Kasumi-1 (cell line): Measurements from ENCODE around the gene DNAH8.

Experiments
- DNase-seq, 2 experiments: peaks; one replicate each; lab custom pipeline; 2025; lab: John Stamatoyannopoulos, UW

DNAH8 gene

GRCh38 chr6:38974389-38975151, 259.5 kb downstream of the DNAH8 start:
- DNase-seq = no peak

- no peak for DNase-seq
Observed at GRCh38 chr6:38975621-38976049, 260.5 kb downstream of the DNAH8 start.

- no peak for DNase-seq
Observed at GRCh38 chr6:38976051-38976450, 260.9 kb downstream of the DNAH8 start.

GRCh38 chr6:38976801-38977500, 261.8 kb downstream of the DNAH8 start:
- no peak for DNase-seq

GRCh38 chr6:38978139-38978704, 263.1 kb downstream of the DNAH8 start:
- DNase-seq = no peak

GRCh38 chr6:38982470-38982869, 267.4 kb downstream of the DNAH8 start:
- no peak for DNase-seq

- DNase-seq = no peak
Observed at GRCh38 chr6:38984723-38985122, 269.6 kb downstream of the DNAH8 start.

GRCh38 chr6:38985839-38986238, 270.7 kb downstream of the DNAH8 start:
- no peak for DNase-seq

GRCh38 chr6:38987503-38987902, 272.4 kb downstream of the DNAH8 start:
- no peak for DNase-seq

- DNase-seq = no peak
Observed at GRCh38 chr6:38988736-38989449, 273.8 kb downstream of the DNAH8 start.

- no peak for DNase-seq
Observed at GRCh38 chr6:38990475-38990874, 275.4 kb downstream of the DNAH8 start.

- no peak for DNase-seq
Observed at GRCh38 chr6:38996676-38997075, 281.6 kb downstream of the DNAH8 start.

GRCh38 chr6:38997128-38997761, 282.1 kb downstream of the DNAH8 start:
- peak; percentile 21 to 32 for DNase-seq

GRCh38 chr6:39003072-39003471, 288.0 kb downstream of the DNAH8 start:
- DNase-seq = peak in 1 of 2 experiments; percentile 2

GRCh38 chr6:39003492-39003891, 288.4 kb downstream of the DNAH8 start:
- no peak for DNase-seq

- DNase-seq = no peak
Observed at GRCh38 chr6:39004801-39005200, 289.7 kb downstream of the DNAH8 start.

GRCh38 chr6:39005774-39006173, 290.7 kb downstream of the DNAH8 start:
- no peak for DNase-seq

GRCh38 chr6:39007575-39007974, 292.5 kb downstream of the DNAH8 start:
- no peak for DNase-seq

- DNase-seq = no peak
Observed at GRCh38 chr6:39008737-39009136, 293.6 kb downstream of the DNAH8 start.

- DNase-seq = no peak
Observed at GRCh38 chr6:39009476-39009875, 294.4 kb downstream of the DNAH8 start.

GRCh38 chr6:39016839-39017546, 301.9 kb downstream of the DNAH8 start:
- no peak for DNase-seq
